Peyer's patch (tissue), 4 donors: ENCODE measurements around the gene COQ8A. TPM values are rescaled to one million over a fixed set of nuclear protein-coding genes. Genes with fewer than 3 reads are reported as not detected.
A peak's percentile ranks its signal among the peaks of the same experiment; 100 is the strongest.

Experiments
- DNase-seq, 3 donors: peaks; one replicate each; pipeline ENCODE4 v3.0.0-alpha.2; 2017 to 2019
- H3K27ac ChIP-seq, 4 donors: fragments of 200-600 bp; sonication (generic); one replicate each; pipeline ENCODE4 v1.5.1; 2016 to 2019
- H3K27me3 ChIP-seq, 2 donors: fragments of 200-600 bp; sonication (generic); one replicate each; pipeline ENCODE4 v1.5.1; 2019
- H3K36me3 ChIP-seq, 3 donors: fragments of 200-600 bp; sonication (generic); one replicate each; pipeline ENCODE4 v1.5.1; 2016 to 2019
- H3K4me1 ChIP-seq, 4 donors: fragments of 200-600 bp; sonication (generic); one replicate each; pipeline ENCODE4 v1.5.1; 2016 to 2019
- H3K4me3 ChIP-seq, 4 donors: fragments of 200-600 bp; sonication (generic); 1 replicate in 3 of 4; 2 replicates in 1 of 4; pipeline ENCODE4 v1.5.1; 2016 to 2019; ENCODE audit warnings: mild to moderate bottlenecking in 1 of 4
- H3K9me3 ChIP-seq, 4 donors: fragments of 200-600 bp; sonication (generic); one replicate each; pipeline ENCODE4 v1.5.1; 2016 to 2019; ENCODE audit warnings: mild to moderate bottlenecking in 1 of 4
- CTCF ChIP-seq, 6 experiments: fragments of 450-650 bp in 4 of 6; fragments of 200-600 bp in 2 of 6; sonication (generic) in 1 of 6; IDR thresholded peaks; one replicate each; pipeline ENCODE4 v1.5.1; 2017 to 2019; ENCODE audit warnings: antibody characterized with exemption in 6 of 6, mild to moderate bottlenecking in 3 of 6, moderate library complexity in 1 of 6
- POLR2A ChIP-seq, 2 donors: fragments of 450-650 bp; IDR thresholded peaks; one replicate each; pipeline ENCODE4 v1.5.1; 2017; ENCODE audit warnings: antibody characterized with exemption in 2 of 2, mild to moderate bottlenecking in 2 of 2, moderate library complexity in 2 of 2
- total RNA-seq, 4 donors: library from RNA; depleted of rRNA; stranded (reverse); fragments of >200 nt; gene quantifications; one replicate each; pipeline ENCODE4 v1.1.0, GENCODE V29; 2016

The COQ8A gene
- total RNA-seq, 4 donors from 2014 or later = 25.2 to 108 (median 48.3) TPM

GRCh38 chr1:226973371-226973897, 33.3 kb downstream of the COQ8A start:
- Histone ChIP-seq H3K36me3 (peaks cover 0 to 21% (median 0%) of the 10 kb centered on the region in 3 donors), H3K4me1 (peaks cover 0 to 25% (median 0%) of the 10 kb centered on the region in 4 donors), H3K27ac (peak overlapping the region; percentile 57 to 87 (median 68)), H3K27me3 (no peaks in the 10 kb centered on the region), H3K9me3 (no peaks in the 10 kb centered on the region), H3K4me3 (no peak overlapping the region)
- TF ChIP-seq POLR2A (IDR thresholded peaks at IDR 0.05) (no peak), CTCF (IDR thresholded peaks at IDR 0.05) (no peak)
- no peak for DNase-seq

- Histone ChIP-seq H3K9me3 (no peaks in the 10 kb centered on the region), H3K4me3 (no peak overlapping the region), H3K27ac (peak overlapping the region; percentile 57 to 87 (median 68)), H3K27me3 (no peaks in the 10 kb centered on the region), H3K36me3 (peaks cover 0 to 21% (median 0%) of the 10 kb centered on the region in 3 donors), H3K4me1 (peaks cover 0 to 25% (median 0%) of the 10 kb centered on the region in 4 donors)
- DNase-seq = peak in 1 of 3 donors; percentile 47
- TF ChIP-seq CTCF (IDR thresholded peaks at IDR 0.05) (no peak), POLR2A (IDR thresholded peaks at IDR 0.05) (no peak)
Observed at GRCh38 chr1:226973898-226974543, 33.9 kb downstream of the COQ8A start.

GRCh38 chr1:226974544-226975258, 34.6 kb downstream of the COQ8A start:
- no peak for DNase-seq
- TF ChIP-seq POLR2A (IDR thresholded peaks at IDR 0.05) (no peak), CTCF (IDR thresholded peaks at IDR 0.05) (no peak)
- Histone ChIP-seq H3K4me3 (no peak overlapping the region), H3K27me3 (no peaks in the 10 kb centered on the region), H3K4me1 (peaks cover 0 to 25% (median 0%) of the 10 kb centered on the region in 4 donors), H3K27ac (peak overlapping the region; percentile 57 to 87 (median 68)), H3K36me3 (peaks cover 0 to 20% (median 0%) of the 10 kb centered on the region in 3 donors), H3K9me3 (no peaks in the 10 kb centered on the region)

GRCh38 chr1:226975259-226976250, 35.5 kb downstream of the COQ8A start:
- H3K4me3 ChIP-seq = no peak overlapping the region
- H3K27me3 ChIP-seq = no peaks in the 10 kb centered on the region
- H3K27ac ChIP-seq = peak overlapping the region in 2 of 4 donors; percentile 72 to 87
- no peaks in the 10 kb centered on the region for H3K9me3 ChIP-seq
- peaks cover 0 to 13% (median 0%) of the 10 kb centered on the region in 3 donors for H3K36me3 ChIP-seq
- no peak for DNase-seq
- H3K4me1 ChIP-seq = peaks cover 0 to 25% (median 0%) of the 10 kb centered on the region in 4 donors
- no peak for TF ChIP-seq CTCF (IDR thresholded peaks at IDR 0.05)
- no peak for TF ChIP-seq POLR2A (IDR thresholded peaks at IDR 0.05)
